HG03095 (cell line): ENCODE measurements around the gene OR6Q1.
"Not testable (repeated sequence)": the region's sequence is repeated elsewhere in the genome, so short reads cannot be mapped to it uniquely, and the experiment has no call there.

Source experiments
- ATAC-seq: cut with Tn5 transposase; IDR thresholded peaks from one replicate; pipeline ENCODE4 v1.9.1; 2021; ENCODE audit warnings: moderate library complexity; ENCODE audit not compliant: unreplicated experiment

OR6Q1 gene, protein sequence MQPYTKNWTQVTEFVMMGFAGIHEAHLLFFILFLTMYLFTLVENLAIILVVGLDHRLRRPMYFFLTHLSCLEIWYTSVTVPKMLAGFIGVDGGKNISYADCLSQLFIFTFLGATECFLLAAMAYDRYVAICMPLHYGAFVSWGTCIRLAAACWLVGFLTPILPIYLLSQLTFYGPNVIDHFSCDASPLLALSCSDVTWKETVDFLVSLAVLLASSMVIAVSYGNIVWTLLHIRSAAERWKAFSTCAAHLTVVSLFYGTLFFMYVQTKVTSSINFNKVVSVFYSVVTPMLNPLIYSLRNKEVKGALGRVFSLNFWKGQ

DNA sequence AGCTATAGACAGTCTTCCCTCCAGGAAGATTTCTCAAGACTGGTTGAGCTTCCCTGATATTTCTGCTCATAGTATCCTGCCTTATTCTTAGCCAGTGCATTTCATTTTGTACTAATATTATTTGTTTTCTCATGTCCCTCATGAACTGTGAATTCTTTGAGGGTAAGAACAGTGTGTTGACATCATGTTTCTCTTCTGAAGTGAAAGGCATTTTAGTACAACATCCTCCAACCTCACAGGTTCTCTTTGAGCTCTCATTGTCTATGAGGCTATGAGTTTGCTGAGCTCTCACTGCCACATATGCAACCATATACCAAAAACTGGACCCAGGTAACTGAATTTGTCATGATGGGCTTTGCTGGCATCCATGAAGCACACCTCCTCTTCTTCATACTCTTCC lies at the start of gene OR6Q1:
Gene OR6Q1 (plus strand): TSS at position 301 of the 400 bp plus-strand sequence. CDS start 0 bp downstream, at position 301.
- no peak for ATAC-seq

DNA sequence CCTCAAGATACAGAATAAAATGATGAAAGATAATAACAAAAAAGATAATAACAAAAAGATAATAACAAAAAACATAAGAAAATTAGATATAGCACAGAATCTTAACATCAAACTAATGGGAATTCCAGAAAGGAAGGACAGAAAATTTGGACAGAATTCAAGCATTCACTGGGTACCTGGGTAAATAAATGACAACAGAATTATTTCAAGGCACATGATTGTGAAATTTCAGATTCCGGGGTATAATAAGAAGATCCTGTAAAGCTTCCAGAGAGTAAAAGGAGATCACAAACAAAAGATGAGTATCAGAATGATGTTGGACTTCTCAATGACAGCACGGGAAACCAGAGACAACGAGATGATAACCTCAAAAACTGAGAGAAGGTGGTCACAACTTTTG lies 49.2 kb upstream of the OR6Q1 start:
- ATAC-seq = no peak

DNA sequence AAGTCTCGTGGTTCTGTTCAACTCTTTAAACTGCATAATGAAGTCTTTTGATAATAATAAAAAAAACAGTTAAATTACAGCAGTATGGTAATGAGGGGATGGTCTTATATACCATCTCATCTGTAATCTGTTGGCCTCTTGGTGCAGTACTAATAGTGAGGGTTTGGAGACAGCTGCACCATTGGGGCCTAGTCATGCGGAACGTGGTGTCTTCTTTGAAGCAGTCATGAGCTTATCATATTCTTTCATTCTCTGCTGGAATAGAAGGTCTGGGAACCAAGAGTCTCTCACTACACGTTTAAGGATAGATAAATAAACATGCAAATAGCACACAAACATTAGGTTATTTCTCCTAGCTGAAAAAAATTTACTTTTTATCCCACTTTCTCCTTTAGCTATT lies 48.0 kb upstream of the OR6Q1 start:
- no peak for ATAC-seq

DNA sequence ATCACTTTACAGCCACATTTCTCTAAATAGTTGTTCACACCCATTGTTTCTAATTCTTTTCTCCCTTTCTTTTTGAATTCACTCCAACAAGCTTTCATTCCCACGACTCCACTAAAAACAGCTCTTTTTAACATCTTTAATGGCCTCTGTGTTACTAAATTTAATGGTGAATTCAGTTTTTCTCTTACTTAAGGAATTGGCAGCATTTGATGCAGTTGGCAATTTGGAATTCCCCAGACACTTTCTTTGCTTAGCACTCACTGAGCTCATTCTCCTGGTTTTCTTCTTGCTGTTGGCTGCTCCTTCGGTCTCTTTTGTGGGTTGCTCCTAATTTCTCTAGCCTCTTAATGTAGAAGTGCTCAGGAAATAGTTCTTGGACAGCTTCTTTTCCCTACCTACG lies 47.6 kb upstream of the OR6Q1 start:
- ATAC-seq = no peak

DNA sequence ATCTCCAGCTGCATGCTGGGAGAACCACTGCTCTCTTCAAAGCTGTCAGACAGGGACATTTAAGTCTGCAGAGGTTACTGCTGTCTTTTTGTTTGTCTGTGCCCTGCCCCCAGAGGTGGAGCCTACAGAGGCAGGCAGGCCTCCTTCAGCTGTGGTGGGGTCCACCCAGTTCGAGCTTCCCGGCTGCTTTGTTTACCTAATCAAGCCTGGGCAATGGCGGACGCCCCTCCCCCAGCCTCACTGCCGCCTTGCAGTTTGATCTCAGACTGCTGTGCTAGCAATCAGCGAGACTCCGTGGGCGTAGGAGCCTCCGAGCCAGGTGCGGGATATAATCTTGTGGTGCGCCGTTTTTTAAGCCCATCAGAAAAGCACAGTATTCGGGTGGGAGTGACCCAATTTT lies 31.2 kb upstream of the OR6Q1 start:
- ATAC-seq = not testable (repeated sequence)

DNA sequence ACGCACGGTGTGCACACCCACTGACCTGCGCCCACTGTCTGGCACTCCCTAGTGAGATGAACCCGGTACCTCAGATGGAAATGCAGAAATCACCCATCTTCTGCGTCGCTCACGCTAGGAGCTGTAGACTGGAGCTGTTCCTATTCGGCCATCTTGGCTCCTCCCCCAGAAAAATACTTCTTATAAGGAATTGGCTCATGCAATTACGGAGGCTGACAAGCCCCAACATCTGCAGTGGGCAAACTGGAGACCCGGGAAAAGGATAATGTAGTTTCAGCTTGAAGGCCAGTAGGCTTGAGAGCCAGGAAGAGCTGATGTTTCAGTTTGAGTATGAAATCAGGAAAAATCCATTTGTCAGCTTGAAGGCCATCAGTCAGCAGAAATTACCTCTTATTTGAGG lies 30.7 kb upstream of the OR6Q1 start:
- ATAC-seq = not testable (repeated sequence)

DNA sequence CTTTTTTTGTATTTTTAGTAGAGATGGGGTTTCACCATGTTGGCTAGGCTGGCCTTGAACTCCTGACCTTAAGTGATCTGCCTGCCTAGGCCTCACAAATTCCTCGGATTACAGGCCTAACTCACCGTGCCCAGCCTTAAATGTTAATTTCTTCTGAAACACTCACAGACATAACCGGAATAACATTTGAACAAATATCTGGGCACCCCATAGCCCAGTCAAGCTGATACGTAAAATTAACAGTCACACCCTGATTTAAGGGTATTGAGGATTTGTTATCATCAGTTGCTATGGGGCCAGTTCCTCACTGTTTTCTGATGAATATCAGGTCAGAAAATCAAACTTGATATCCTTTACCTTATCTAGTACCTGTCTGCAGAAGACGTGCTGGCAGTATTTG lies 30.1 kb upstream of the OR6Q1 start:
- ATAC-seq = no peak

DNA sequence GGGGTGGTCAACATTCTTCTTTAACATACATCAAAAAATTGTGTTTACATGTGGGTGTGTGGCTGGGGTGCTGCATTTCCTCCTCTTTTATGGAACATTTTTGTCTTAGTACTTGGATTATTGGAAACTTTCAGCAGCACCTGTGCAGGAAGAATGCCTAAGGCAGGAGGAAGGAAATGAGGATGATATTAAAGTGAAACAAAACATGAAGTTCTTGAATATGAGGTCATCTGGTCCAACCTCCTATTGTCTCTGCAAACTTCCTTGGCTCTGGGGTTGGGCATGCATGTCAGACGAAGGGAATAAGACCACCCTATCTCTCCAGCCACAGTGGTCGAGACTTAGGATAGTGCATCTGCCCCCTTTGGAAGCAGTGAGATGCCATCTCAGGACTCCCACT lies 27.7 kb upstream of the OR6Q1 start:
- no peak for ATAC-seq

DNA sequence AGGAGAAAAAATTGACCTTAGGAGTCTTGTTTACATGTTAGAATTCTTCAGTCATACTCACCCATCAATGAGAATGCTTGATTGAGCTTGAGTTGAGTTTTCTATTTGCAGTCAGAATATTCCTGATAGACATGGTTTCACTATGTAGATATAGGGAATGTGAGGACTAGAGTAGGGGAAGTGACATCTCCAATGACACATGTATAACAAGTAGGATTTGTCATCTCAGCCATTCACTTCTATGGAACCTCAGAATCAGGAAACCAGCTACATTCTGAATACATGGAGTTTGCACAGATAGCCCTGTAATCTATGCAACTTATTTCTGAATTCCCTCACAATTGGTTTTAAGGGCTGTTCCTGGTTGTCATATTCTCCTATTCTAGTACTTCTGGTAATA lies 27.2 kb upstream of the OR6Q1 start:
- ATAC-seq = no peak

DNA sequence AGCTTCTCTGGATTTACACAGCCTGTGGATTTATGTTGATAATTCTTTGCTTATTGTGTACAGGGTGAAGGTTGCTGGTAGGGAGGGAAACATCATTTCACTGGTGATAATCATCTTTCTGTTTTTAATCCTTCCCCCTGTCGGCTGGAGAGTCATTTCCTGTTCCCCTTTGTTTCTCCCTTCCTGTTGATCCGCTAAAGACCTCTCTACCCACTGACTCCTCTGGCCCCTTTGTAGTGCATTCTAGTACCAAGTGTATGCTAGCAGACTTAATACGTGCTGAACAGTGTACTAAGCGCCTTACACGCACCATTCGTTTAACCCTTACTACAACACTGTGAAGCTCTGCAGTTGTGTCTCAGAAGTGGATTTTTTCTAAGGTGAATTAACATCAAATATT lies 26.1 kb upstream of the OR6Q1 start:
- ATAC-seq = no peak

DNA sequence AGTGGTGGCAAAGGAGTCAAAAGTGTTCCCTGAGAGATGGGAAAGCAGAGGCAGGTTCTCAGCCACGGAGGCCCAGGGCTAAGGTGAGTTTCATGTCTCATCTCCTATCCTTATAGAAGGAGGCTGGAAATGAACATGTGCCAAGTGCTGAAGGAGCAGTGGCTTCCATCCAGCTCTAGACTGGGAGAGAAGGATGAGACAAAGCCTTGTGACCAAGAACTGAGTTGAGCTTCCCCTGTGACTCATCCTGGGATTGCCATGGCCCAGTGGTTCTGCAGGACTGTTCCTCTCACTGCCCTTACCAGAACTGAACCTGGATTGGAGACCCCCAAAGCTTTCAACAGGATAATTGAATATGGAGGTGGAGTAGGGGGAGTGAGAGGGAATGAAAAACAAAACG lies 23.8 kb upstream of the OR6Q1 start:
- no peak for ATAC-seq

DNA sequence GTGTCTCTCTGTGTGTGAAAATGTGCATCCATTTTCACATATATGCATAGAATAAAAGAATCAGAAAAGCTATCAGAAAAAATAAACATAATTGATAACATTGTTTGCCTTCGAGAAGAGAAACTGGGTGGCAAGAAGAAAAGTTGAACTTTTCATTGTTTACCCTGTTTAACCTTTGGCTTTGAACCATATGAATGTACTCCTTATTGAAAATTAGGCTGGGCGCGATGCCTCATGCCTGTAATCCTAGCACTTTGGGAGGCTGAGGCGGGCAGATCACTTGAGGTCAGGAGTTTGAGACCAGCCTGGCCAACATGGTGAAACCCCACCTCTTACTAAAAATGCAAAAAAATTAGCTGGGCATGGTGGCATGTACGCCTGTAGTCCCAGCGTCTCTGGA lies 19.0 kb upstream of the OR6Q1 start:
- ATAC-seq = no peak

DNA sequence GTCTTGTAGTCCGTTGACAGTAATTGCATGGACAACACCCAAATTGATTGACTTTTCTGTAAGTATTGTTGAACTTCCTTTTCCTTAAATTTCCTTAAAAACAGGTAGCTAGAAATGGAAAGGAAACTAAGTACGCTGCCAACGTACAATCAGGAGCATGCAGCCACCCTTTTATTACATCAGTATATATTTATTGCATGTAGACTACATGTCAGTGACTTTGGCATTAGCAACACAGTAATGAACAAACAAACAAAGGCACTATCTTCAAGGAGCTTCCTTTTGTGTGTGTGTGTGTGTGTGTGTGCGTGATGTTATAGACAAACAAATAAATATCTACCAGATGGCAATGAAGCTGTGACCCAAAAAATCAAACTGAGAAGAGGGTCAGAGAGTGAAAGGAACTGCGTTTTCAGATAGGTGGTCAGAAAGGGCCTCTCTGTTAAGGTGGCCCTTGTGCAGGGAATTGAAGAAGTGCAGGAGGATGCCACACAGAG lies 7.3 kb upstream of the OR6Q1 start, which contains the start of gene OR9Q1:
Gene OR9Q1 (plus strand): TSS at position 447 of the 497 bp plus-strand sequence. CDS start 155,564 bp downstream, outside the sequence.
- ATAC-seq = no peak

DNA sequence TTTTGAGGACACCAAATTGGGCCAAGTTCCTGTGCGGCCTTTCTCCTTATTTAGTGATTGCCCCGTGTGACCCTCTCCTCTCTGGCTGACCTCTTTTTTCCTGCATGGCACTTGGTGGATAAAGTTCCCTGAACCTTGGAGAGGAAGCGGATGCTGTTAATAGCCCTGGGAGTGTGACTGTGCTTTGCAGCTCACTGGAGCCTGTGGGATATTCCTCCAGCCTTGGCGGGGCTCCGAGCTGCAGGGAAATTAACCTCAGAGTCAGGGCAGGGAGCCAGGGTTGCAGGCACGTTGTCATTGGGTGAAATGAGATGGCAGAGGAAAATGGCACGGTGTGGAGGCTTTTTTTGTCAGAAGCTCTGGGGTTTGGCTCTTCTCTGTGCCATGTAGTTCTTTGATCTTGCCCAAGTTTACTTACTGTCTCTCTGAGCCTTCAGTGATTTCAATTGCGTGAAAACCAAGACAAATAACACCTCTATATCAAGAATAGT lies 6.1 kb upstream of the OR6Q1 start:
- no peak for ATAC-seq

DNA sequence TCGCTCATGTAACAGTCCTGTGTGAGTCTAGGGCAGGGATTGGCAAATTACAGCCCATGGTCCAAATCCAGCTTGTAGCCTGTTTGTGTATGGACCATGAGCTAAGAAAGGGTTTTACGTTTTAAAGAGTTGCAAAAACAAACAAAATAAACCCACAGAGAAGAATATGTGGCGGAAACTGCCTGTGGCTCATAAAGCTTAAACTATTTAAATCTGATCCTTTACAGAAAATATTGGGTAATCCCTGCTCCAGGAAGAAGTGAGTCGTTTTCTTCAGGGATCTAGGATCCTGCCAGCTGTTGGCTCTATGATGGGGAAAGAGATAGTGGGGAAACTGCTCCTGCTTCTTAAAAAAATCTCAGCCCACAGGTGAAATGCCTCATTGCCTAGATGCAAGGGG lies 3.4 kb upstream of the OR6Q1 start:
- no peak for ATAC-seq

DNA sequence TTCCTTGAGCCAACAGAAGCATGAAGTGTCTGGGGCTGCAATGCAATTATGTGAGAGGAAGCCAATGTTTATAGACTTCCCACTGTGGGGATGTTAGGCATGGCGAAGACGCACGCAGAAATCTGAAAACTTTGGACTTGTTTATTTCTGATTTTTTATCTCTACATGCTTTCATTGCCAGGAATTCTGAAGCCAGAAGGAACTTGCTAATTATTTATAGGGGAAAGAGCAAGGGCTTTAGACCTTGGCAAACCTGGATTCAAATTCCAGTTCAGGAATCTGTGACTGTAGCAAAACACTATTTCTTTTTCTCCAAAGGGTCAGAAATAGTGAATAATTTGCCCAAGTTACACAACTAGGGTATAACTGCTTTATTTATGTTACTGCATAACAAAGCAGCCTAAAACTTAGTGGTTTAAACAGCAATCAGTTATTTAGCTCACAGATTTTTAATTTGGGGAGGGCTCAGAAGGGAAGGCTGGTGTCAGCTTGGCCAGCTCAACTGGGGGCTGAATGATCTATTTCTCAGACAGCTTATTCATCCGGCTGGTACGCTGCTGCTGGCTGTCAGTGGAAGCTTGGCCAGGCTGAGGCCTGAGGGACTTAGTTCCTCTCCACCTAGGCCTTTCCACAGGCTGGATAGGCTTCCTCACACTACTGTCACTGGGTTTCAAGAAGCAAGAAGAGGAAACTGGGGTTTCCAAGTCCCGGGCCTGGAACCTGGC lies 1.9 kb upstream of the OR6Q1 start:
- ATAC-seq = no peak

DNA sequence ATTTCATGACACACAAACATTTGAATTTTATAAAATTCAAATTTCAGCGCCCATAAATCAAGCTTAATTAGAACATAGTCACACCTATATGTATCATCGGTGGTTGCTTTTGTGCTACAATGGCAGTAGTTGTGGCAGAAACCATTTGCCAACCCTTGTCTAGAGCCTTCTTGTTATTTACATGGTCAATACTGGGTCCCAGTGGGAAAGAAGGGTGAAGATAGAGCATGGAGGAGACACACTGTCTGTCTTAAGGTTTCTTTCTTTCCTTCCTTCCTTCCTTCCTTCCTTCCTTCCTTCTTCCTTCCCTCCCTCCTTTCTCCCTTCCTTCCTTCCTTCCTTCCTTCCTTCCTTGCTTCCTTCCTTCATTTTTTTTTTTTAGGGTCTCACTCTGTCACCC lies 3.7 kb downstream of the OR6Q1 start:
- ATAC-seq = no peak

DNA sequence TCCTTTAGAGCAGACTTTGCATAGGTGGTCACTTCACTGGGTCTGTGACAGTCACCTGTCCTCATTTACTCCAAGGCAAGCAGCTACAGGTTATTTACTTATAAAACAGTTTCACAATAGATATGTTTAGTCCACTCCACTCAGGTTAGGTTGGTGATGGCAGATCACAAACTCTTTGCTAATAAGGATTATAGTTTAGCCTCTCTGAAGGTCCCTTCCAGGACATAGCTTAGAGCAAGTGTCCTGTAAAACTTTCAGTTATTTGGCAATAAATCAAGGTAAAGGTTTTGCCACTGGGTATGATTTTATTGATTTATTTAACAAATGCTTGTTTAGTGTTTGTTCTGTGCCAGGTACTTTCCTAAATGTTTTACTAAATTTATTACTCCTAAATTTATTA lies 8.8 kb downstream of the OR6Q1 start:
- ATAC-seq = no peak

DNA sequence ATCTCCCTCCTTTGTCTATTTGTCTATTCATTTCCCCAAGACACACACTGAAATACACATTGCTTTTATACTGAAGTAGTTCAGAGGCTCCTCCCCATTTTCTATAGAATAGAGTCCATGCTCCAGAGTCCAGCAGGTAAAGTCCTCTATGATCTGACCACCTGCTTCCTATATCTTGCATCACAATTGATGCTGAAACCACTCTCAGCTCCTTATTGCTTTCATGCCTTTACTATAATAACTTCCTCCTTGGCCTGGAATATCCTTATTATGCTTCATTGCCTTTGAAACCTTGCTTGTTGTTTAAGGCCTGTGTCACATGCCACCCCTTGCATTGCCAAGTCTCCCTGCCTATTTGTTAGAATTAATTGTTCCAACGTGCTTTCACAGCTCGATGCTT lies 12.6 kb downstream of the OR6Q1 start:
- no peak for ATAC-seq

DNA sequence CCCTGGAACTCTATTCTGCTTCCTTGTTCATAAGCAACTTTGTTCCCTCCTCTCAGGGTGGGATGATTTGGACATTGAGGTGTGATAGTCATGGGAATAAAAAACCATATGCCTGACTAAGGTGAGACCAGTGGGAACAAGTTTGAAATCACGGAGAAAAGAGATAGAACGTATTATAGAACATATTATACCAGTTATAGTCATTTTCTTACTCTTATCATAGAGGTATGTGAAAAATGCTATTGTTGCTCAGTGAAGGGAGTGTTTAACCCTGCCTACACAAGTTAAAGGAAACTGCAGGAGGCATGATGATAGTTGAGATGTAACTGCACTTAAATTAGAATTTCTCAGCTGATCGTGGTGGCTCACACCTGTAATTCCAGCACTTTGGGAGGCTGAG lies 15.5 kb downstream of the OR6Q1 start:
- no peak for ATAC-seq

DNA sequence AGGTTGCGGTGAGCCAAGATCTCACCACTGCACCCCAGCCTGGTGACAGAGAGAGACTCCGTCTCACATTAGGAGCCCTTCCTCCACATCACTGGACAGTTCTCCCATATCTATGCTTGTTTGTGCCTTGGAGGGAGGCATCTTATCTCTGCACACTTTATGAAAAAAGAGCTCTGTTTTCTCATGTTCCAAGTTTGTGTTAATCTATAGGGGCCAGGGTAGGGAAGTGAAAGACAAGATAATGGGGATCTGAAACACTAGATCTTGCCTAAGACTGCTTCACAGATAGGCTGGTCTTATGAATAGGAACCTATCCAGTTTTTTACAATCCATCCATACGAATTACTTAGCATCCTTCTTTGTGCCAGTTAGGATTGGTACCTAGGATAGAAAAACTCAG lies 17.1 kb downstream of the OR6Q1 start:
- ATAC-seq = no peak

DNA sequence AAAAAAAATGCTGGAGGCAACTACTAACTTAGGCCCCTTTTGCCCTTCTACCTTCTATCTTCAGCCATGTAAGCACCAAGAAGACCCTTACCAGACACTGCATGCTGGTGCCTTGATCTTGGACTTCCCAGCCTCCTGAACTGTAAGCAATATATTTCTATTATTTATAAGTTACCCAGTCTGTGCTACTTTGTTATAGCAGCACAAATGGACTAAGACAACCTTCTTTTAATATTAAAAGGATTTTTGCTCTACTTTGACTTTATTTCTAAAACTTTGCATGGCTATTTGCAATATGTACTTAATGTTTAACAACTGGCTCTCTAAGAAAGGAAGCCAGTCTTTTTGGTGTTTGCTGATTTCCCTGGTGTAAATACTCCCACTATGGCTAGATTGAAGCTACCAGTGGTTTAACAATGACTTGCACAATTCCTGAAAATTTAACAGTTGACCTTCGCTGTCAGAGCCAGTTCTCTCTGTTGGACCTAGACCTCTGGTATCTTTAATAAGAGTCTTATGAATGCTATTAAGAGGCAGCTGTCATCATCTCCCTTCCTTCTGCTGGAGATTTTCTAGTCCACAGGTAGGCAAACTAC lies 25.2 kb downstream of the OR6Q1 start:
- no peak for ATAC-seq
